ENCODE results near the gene VAV2. TPM values are rescaled to one million over a fixed set of nuclear protein-coding genes. Genes with fewer than 3 reads are reported as not detected.

Gene VAV2
- total RNA-seq, 1 donor from 2014 or later, result 24.4 TPM

DNA sequence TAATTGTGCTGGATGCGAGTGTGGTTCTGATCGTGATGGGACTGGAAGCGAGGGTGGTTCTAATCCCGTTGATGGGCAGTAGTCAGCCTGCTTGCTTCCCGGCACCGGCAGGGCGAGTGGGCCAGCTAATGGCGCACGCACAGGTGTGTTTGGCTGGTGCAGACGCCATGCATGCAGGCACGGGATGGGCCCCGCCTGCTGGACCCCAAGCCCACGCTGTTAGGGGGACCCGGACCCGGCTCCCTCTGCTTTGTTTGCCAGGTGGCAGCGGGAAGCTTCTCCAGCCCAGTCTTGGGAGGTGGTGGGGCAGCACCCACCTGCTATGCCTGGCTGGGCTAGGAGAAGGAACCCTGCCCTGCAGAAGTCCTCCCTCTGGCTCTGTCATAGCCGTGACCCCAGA, 70.3 kb downstream of the VAV2 start:
- H3K36me3 Mint-ChIP-seq (ENCODE audit: unreplicated experiment), result no peaks in the 10 kb centered on the region
- H3K27me3 Mint-ChIP-seq (ENCODE audit: unreplicated experiment), result no peaks in the 10 kb centered on the region
- peaks cover 18% of the 10 kb centered on the region for H3K4me1 Mint-ChIP-seq (ENCODE audit: unreplicated experiment)
- no peaks in the 10 kb centered on the region for H3K9me3 Mint-ChIP-seq (ENCODE audit: unreplicated experiment)
- no peak overlapping the region for H3K27ac Mint-ChIP-seq (ENCODE audit: unreplicated experiment)
- no peak for DNase-seq (ENCODE audit: extremely low spot score, unreplicated experiment)
- TF ChIP-seq, protein P1, sequence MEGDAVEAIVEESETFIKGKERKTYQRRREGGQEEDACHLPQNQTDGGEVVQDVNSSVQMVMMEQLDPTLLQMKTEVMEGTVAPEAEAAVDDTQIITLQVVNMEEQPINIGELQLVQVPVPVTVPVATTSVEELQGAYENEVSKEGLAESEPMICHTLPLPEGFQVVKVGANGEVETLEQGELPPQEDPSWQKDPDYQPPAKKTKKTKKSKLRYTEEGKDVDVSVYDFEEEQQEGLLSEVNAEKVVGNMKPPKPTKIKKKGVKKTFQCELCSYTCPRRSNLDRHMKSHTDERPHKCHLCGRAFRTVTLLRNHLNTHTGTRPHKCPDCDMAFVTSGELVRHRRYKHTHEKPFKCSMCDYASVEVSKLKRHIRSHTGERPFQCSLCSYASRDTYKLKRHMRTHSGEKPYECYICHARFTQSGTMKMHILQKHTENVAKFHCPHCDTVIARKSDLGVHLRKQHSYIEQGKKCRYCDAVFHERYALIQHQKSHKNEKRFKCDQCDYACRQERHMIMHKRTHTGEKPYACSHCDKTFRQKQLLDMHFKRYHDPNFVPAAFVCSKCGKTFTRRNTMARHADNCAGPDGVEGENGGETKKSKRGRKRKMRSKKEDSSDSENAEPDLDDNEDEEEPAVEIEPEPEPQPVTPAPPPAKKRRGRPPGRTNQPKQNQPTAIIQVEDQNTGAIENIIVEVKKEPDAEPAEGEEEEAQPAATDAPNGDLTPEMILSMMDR (IDR thresholded peaks at IDR 0.05), result no peak
- H3K4me3 Mint-ChIP-seq (ENCODE audit: unreplicated experiment), result no peak overlapping the region

DNA sequence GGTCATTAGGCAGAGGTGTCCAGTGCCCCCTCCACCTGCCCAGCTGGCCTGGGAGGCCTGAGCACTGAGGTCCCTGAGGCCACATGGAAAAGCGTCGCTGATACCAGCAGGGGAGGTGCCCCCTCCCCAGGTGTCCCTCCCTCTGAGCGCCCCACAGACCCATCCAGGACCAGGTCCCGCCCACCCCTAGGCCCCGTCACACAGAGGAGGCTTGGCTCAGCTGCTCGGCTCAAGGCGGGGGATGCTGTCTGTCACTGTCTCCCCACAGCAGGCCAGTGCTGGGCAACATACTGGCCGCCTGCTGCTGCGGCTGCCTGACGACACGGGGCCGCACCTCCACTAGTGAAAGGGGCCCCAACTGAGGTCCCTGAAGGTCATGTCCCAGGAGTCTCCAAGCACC, 71.7 kb downstream of the VAV2 start:
- H3K9me3 Mint-ChIP-seq (ENCODE audit: unreplicated experiment), result no peaks in the 10 kb centered on the region
- TF ChIP-seq, protein P1 (IDR thresholded peaks at IDR 0.05), result no peak
- no peak overlapping the region for H3K4me3 Mint-ChIP-seq (ENCODE audit: unreplicated experiment)
- no peaks in the 10 kb centered on the region for H3K36me3 Mint-ChIP-seq (ENCODE audit: unreplicated experiment)
- H3K27me3 Mint-ChIP-seq (ENCODE audit: unreplicated experiment), result no peaks in the 10 kb centered on the region
- H3K4me1 Mint-ChIP-seq (ENCODE audit: unreplicated experiment), result peaks cover 16% of the 10 kb centered on the region
- no peak for DNase-seq (ENCODE audit: extremely low spot score, unreplicated experiment)
- H3K27ac Mint-ChIP-seq (ENCODE audit: unreplicated experiment), result no peak overlapping the region

DNA sequence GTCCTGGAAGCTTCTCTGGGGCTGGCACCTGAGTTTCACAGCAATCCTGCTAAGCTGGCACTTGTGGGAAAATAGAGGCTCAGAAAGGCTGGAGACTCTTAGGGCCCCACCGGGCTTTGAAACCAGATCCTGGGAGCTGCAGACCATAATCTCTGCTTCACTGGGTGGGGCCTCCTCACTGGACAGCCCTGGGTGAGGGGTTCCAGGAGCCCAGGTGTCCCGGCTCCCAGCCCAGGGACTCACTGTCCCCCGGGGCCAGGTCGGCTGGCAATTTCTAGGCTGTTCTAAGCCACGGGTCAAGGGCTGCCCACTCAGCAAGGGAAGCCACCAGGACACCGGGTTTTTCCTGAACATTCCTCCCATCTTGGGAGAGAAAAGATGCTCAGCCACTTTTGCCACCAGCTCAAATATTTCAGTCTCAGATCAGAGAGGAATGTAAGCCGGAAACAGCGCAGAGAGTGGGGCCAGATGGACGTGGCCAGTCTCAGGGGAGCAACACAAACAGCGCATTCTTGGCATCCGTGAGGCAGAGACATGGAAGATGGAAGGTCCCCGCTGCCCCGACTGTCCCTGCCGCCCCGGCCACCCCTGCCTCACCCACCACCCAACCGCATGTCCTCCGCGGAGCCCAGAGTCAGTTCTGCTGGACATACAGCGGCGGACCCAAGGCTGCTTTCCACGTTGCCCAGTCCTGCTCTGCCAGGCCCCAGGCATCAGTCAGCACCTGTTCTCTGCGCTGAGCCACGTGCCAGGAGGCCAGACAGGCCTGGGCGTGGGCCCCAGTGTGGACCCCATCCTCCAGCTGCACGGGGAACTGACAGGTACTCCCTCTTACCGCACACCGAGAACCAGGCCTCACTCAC, 72.6 kb downstream of the VAV2 start:
- no peaks in the 10 kb centered on the region for H3K9me3 Mint-ChIP-seq (ENCODE audit: unreplicated experiment)
- DNase-seq (ENCODE audit: extremely low spot score, unreplicated experiment), result no peak
- TF ChIP-seq, protein P1 (IDR thresholded peaks at IDR 0.05), result no peak
- peaks cover 16% of the 10 kb centered on the region for H3K4me1 Mint-ChIP-seq (ENCODE audit: unreplicated experiment)
- no peak overlapping the region for H3K4me3 Mint-ChIP-seq (ENCODE audit: unreplicated experiment)
- H3K36me3 Mint-ChIP-seq (ENCODE audit: unreplicated experiment), result no peaks in the 10 kb centered on the region
- H3K27ac Mint-ChIP-seq (ENCODE audit: unreplicated experiment), result peak overlapping the region; percentile 46
- H3K27me3 Mint-ChIP-seq (ENCODE audit: unreplicated experiment), result no peaks in the 10 kb centered on the region

DNA sequence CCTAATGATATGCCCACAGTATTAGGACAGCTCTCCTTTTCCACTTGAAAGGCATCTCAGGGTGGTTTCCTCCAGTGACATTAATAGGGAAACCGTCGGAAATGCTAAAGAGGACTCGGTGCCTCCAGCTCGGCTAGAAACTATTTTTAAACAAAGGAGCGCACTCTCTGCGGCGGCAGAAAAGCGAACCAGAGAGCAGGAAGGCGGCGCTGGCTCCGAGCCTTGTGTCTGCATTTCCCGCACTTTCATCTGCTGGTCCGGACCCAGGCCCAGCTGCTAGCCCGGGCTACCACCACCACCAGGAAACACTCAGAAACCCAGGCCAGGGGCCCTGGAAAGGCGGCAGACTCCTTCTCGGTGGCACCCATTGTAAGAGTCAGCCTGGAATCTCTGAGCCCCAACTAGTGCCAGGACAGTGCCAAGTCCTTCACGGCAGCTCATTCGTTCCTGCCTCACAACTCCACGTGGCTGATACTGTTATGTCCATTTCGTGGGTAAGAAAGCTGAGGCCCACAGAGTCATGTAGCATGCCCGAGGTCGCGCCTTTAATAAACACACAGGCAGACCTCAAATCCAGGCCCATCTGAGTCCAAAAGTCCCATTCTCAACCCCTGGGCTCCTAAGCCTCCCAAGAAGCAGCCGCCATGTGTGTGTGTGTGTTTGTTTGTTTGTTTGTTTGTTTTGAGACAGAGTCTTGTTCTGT, 73.9 kb downstream of the VAV2 start:
- H3K27me3 Mint-ChIP-seq (ENCODE audit: unreplicated experiment), result no peaks in the 10 kb centered on the region
- no peaks in the 10 kb centered on the region for H3K9me3 Mint-ChIP-seq (ENCODE audit: unreplicated experiment)
- no peak for DNase-seq (ENCODE audit: extremely low spot score, unreplicated experiment)
- no peak overlapping the region for H3K4me3 Mint-ChIP-seq (ENCODE audit: unreplicated experiment)
- no peak overlapping the region for H3K27ac Mint-ChIP-seq (ENCODE audit: unreplicated experiment)
- H3K4me1 Mint-ChIP-seq (ENCODE audit: unreplicated experiment), result peaks cover 26% of the 10 kb centered on the region
- TF ChIP-seq, protein P1 (IDR thresholded peaks at IDR 0.05), result no peak
- no peaks in the 10 kb centered on the region for H3K36me3 Mint-ChIP-seq (ENCODE audit: unreplicated experiment)

DNA sequence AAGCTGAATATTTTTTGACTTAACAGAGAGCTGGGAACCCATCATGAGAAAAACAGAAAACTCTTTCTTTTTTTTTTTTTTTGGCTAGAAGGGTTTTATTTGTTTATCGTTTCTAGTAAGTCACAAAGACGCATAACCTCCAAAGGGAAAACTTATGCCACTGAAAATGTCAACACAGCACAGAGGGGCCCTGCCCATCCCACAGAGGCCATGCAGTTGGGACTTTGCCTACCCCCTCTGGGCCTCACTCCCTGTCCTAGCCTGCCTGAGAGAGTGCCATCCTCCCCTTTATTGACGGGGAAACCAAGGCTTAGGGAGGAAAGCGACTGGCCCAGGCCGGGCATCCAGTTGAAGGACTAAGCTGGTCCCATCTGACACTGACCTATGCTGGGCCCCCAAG, 74.7 kb downstream of the VAV2 start:
- Mint-ChIP-seq H3K36me3 (ENCODE audit: unreplicated experiment) (no peaks in the 10 kb centered on the region), H3K27me3 (ENCODE audit: unreplicated experiment) (no peaks in the 10 kb centered on the region), H3K4me3 (ENCODE audit: unreplicated experiment) (no peak overlapping the region), H3K4me1 (ENCODE audit: unreplicated experiment) (peaks cover 32% of the 10 kb centered on the region), H3K9me3 (ENCODE audit: unreplicated experiment) (no peaks in the 10 kb centered on the region), H3K27ac (ENCODE audit: unreplicated experiment) (no peak overlapping the region)
- no peak for DNase-seq (ENCODE audit: extremely low spot score, unreplicated experiment)
- TF ChIP-seq, protein P1 (IDR thresholded peaks at IDR 0.05), result no peak
